Measurements from ENCODE around the gene USP28.

USP28 gene

GRCh38 chr11:113773092-113773415 is 102.3 kb downstream of the USP28 start (continued):
- TF ChIP-seq ZNF148 (tag by site-specific recombination; IDR thresholded peaks at IDR 0.05; ENCODE audit: borderline replicate concordance) (0 out of 2 replicates have a peak, but pooled peaks have one; percentile 36), ZNF654 (tag by site-specific recombination; IDR thresholded peaks at IDR 0.05; ENCODE audit: low read depth) (no peak), ZNF174 (tag by site-specific recombination; IDR thresholded peaks at IDR 0.05) (no peak), KLF16 (tag by site-specific recombination; IDR thresholded peaks at IDR 0.05) (peak; percentile 23; the same call in 1 of the 2 replicates), ZNF473 (tag by site-specific recombination; IDR thresholded peaks at IDR 0.05) (no peak), ZSCAN16 (tag by site-specific recombination; IDR thresholded peaks at IDR 0.05) (no peak), ZSCAN18 (tag by site-specific recombination; IDR thresholded peaks at IDR 0.05) (no peak), ZNF341 (tag by site-specific recombination; IDR thresholded peaks at IDR 0.05; ENCODE audit: low read depth) (peak; percentile 90), MZF1 (tag by site-specific recombination; IDR thresholded peaks at IDR 0.05; ENCODE audit: borderline replicate concordance) (peak; percentile 33; the same call in 1 of the 2 replicates), ZFHX2 (tag by site-specific recombination; conservative IDR thresholded peaks at IDR 0.05) (0 out of 2 replicates have a peak, but pooled peaks have one; percentile 5)

DNA sequence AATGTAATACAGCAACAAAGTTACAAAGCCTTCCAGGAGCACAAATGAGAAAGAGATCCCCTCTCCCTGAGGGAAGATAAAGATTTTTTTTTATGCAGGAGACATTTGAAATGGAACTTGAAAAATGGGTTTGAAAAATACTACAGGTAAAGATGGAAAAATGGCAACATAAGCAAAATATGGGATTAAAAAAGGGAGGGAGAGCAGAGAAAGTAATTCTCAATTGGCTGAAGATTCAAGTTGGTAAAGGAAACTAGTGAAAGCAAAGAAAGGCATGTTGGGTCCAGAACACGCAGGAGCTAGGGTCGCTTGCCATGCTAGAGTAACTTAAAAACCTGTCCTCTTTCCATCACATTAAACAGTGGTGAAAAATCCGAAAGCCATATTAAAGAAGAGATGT is 103.4 kb downstream of the USP28 start:
- Histone ChIP-seq H3K4me1 (ENCODE audit: control insufficient read depth, insufficient read depth, low read length) (no peaks in the 10 kb centered on the region), H3K4me3 (ENCODE audit: low read depth, low read length) (no peak overlapping the region), H3K9me3 (ENCODE audit: control insufficient read depth, insufficient read depth, low read depth, low read length) (no peaks in the 10 kb centered on the region), H3K27ac (ENCODE audit: extremely low read depth, low read depth, low read length) (no peak overlapping the region), H3K36me3 (ENCODE audit: control insufficient read depth in 2 of 2, insufficient read depth in 1 of 2, low read length in 2 of 2) (peaks cover 0 to 39% of the 10 kb centered on the region in 2 experiments)
- TF ChIP-seq PRDM1 (tag by site-specific recombination; IDR thresholded peaks at IDR 0.05): peak; percentile 56
- no peak for TF ChIP-seq ZBTB1 (tag by site-specific recombination; IDR thresholded peaks at IDR 0.05)
- POLR2A ChIA-PET: interaction anchor here (1.0 kb wide), 1 partner anchor 10 kb away, joined by 3 read pairs; no protein-coding TSS in a partner anchor
- CTCF ChIA-PET: interaction anchor here (1.3 kb wide), 1 partner anchor 25 kb away, joined by 3 read pairs; no protein-coding TSS in a partner anchor

- no peaks in the 10 kb centered on the region for H3K9me3 ChIP-seq (ENCODE audit: control insufficient read depth, insufficient read depth, low read depth, low read length)
- ChIA-PET POLR2A (interaction anchor here (1.3 kb wide), 1 partner anchor 8 kb away, joined by 3 read pairs; the partner anchor contains the start of gene ZW10), CTCF (interaction anchor here (0.7 kb wide), 2 partner anchors 44 to 1177 kb away, joined by 3 to 4 read pairs; no protein-coding TSS in a partner anchor)
- peaks cover 0 to 67% of the 10 kb centered on the region in 2 experiments for H3K36me3 ChIP-seq (ENCODE audit: control insufficient read depth in 2 of 2, insufficient read depth in 1 of 2, low read length in 2 of 2)
- H3K4me1 ChIP-seq (ENCODE audit: control insufficient read depth, insufficient read depth, low read length): no peaks in the 10 kb centered on the region
- H3K4me3 ChIP-seq (ENCODE audit: low read depth, low read length): no peak overlapping the region
- H3K27ac ChIP-seq (ENCODE audit: extremely low read depth, low read depth, low read length): no peak overlapping the region
- TF ChIP-seq TSHZ1 (tag by site-specific recombination; IDR thresholded peaks at IDR 0.05; ENCODE audit: borderline replicate concordance) (no peak), ZNF513 (tag by site-specific recombination; IDR thresholded peaks at IDR 0.05) (no peak), ZBTB17 (tag by site-specific recombination; IDR thresholded peaks at IDR 0.05) (no peak), ZFP69B (tag by site-specific recombination; IDR thresholded peaks at IDR 0.05) (no peak)
- TF ChIP-seq, protein P1, sequence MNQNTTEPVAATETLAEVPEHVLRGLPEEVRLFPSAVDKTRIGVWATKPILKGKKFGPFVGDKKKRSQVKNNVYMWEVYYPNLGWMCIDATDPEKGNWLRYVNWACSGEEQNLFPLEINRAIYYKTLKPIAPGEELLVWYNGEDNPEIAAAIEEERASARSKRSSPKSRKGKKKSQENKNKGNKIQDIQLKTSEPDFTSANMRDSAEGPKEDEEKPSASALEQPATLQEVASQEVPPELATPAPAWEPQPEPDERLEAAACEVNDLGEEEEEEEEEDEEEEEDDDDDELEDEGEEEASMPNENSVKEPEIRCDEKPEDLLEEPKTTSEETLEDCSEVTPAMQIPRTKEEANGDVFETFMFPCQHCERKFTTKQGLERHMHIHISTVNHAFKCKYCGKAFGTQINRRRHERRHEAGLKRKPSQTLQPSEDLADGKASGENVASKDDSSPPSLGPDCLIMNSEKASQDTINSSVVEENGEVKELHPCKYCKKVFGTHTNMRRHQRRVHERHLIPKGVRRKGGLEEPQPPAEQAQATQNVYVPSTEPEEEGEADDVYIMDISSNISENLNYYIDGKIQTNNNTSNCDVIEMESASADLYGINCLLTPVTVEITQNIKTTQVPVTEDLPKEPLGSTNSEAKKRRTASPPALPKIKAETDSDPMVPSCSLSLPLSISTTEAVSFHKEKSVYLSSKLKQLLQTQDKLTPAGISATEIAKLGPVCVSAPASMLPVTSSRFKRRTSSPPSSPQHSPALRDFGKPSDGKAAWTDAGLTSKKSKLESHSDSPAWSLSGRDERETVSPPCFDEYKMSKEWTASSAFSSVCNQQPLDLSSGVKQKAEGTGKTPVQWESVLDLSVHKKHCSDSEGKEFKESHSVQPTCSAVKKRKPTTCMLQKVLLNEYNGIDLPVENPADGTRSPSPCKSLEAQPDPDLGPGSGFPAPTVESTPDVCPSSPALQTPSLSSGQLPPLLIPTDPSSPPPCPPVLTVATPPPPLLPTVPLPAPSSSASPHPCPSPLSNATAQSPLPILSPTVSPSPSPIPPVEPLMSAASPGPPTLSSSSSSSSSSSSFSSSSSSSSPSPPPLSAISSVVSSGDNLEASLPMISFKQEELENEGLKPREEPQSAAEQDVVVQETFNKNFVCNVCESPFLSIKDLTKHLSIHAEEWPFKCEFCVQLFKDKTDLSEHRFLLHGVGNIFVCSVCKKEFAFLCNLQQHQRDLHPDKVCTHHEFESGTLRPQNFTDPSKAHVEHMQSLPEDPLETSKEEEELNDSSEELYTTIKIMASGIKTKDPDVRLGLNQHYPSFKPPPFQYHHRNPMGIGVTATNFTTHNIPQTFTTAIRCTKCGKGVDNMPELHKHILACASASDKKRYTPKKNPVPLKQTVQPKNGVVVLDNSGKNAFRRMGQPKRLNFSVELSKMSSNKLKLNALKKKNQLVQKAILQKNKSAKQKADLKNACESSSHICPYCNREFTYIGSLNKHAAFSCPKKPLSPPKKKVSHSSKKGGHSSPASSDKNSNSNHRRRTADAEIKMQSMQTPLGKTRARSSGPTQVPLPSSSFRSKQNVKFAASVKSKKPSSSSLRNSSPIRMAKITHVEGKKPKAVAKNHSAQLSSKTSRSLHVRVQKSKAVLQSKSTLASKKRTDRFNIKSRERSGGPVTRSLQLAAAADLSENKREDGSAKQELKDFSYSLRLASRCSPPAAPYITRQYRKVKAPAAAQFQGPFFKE (tag by site-specific recombination; IDR thresholded peaks at IDR 0.05; ENCODE audit: borderline replicate concordance): no peak
Measured at GRCh38 chr11:113764527-113765219, 110.7 kb downstream of the USP28 start.
